ENCODE results near the gene CSK.
"Not testable (repeated sequence)": the region's sequence is repeated elsewhere in the genome, so short reads cannot be mapped to it uniquely, and the experiment has no call there.

The CSK gene

GRCh38 chr15:74773329-74773728 is 8.6 kb upstream of the CSK start:
- no peak for DNase-seq

DNA sequence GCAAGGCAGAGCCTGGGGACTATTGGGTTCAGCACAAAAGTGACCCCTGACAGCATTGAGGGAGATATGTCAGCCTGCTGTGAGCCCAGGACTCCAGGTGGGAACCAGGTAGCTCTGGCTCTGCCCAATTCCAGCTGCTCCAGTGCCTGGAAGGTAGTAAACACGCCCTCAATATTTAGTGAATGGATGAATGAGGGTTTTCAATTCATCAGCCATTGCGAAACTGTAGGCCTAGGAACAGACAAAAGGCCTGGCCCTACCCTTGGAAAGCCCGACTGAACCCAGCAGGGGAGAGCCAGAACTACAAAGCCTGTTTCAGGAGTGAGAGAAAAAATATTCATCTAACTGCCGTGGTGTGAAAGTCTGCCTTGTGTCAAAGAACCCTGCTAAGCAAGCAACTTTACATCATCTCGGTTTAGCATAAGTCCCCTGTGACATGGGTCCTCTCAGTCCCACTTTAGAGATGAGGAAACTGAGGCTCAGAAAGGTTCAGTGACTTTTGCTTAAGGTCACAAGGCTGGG is 8.1 kb upstream of the CSK start:
- DNase-seq, result no peak

DNA sequence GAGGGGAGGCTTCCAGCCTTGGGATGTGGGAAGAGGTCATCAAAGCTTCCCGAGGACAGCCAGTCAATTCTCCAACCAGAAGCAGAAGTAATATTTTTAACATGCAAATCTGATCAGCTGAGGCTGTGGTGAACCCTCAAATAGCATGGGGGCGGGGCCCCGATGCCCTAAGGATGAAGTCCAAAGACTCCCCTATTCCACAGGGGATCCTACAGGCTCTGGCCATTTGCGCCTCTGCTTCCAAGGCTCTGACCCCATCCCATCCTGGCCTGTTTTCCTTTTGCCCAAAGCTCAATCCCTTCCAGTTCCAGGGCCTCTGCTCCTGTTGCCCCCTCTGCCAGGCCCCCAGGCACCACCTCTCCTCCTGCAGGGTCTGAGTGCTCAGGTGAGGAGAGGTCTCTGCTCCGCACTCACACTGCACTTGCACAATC is 6.7 kb upstream of the CSK start:
- no peak for DNase-seq

- DNase-seq, result no peak
These were observed 6.0 kb upstream of the CSK start for GRCh38 chr15:74775894-74776293.

DNA sequence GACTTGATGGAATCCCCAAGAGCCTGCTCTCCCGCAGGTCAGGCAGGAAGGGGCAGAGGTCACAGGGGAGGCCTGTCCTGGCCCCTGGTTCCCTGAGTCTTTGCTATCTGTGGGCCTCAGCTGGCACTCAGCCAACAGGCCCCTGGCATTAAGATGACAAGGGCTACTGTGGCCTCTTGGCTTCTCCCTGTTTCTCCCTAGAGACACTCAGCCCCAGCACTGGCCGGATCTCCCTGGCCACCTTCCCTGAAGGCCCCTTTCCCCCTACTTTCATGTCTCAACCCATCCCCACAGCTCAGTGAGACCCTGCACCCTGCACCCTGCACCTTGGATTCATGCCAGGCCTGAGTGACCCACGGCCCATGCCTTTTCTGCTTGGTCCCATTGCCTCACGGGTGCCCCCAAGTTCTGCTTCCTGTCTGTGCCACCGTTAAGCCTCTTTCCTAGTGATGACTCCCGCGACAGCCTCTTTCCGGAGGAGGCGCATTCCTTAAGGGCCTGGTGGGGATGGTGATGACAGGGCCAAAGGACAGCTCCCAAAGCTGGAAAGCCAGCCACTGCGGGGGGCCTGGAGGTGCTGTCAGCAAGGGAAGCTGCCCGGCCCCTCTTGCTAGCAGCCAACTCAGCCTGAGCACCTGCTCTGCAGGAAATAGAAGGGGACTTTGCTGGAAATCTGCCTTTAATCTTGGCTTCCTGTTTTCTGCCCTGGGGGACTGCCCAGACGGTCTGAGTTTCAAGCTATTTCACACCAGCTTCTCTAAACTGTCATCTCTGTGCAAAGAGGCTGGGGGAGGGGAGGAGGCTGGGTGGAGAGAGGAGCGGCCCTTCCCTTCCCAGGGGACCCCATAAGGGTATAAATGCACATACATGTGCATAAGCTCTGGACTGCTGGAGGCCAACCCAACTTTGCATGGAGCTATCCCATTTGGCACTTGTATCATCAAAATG is 4.8 kb upstream of the CSK start:
- DNase-seq, result peak; percentile 61

DNA sequence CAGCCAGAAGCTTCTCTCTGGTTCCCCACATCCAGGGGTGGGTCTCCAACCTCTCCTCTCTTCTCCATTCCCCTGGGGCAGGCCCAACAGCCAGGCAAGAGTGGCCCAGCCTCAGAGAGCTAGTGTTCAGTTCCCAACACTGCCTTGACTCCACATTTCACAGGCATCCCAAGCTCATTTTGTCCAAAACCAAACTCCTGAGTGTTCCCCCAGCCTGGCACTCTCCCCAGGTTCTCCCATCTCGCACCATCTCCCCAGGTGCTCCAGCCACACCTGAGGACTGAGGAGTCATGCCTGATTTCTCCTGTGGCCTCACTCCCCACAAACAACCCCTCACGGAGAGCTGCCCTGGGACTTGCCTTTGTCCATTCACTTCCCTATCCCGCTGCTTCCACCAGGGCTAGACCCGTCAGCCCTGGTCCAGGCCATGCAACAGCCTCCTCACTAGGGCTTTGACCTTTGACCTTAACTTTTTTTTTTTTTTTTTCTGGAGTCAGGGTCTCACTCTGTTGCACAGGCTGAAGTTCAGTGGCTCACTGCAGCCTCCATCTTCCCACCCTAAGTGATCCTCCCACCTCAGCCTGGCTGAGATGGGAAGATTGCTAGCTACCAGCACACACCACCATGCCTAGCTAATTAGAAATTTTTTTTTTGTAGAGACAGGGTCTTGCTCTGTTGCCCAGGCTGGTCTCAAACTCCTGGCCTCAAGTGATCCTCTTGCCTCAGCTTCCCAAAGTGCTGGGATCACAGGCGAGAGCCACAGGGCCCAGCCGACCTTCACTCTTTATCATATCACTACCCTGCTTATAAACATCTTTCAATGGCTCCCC is 3.9 kb upstream of the CSK start:
- DNase-seq, result no peak

- DNase-seq, result no peak
These were observed 3.3 kb upstream of the CSK start for GRCh38 chr15:74778599-74778970.

- DNase-seq, result no peak
These were observed 2.7 kb upstream of the CSK start for GRCh38 chr15:74779162-74779648.

GRCh38 chr15:74780523-74781430 is 1.1 kb upstream of the CSK start:
- DNase-seq, result peak; percentile 58

GRCh38 chr15:74782259-74783071 is 585 bp downstream of the CSK start:
- DNase-seq, result peak; percentile 59

DNA sequence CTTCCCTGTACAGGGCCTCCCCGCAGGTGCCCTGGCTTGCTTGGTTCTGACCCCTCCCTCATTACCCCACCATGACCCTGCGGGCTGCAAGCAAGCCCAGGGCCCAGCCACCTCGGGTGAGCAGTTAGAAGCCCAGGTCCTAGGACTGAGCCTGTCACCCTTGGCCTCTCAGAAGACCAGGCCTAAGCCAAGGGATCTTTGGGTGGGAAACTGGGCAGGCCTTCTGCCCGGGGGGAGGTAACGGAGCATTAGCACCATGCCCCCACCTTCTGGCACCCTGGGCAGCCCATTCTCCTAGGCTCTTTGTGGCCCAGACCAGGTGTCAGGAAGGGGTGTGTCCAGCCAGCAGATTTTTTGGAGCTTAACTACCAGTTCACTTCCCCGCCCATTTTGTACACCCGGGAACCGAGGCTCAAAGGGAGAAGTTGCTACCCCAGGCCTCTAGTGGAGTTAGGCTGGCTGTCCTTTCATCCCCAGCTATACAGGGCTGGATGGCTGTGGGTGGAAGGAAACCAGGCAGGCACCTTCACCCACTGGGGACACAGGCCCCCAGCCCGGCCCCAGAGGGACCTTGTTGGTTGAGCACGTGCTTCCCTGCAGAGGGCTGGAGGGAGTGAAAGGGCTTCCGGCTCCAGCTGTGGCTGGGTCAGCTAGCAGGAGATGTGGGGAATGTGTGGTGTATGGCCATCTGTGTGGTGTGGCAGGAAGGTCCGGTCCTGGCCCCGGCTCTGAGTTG is 1.4 kb downstream of the CSK start:
- no peak for DNase-seq

- no peak for DNase-seq
These were observed 1.9 kb downstream of the CSK start for GRCh38 chr15:74783808-74784175.

DNA sequence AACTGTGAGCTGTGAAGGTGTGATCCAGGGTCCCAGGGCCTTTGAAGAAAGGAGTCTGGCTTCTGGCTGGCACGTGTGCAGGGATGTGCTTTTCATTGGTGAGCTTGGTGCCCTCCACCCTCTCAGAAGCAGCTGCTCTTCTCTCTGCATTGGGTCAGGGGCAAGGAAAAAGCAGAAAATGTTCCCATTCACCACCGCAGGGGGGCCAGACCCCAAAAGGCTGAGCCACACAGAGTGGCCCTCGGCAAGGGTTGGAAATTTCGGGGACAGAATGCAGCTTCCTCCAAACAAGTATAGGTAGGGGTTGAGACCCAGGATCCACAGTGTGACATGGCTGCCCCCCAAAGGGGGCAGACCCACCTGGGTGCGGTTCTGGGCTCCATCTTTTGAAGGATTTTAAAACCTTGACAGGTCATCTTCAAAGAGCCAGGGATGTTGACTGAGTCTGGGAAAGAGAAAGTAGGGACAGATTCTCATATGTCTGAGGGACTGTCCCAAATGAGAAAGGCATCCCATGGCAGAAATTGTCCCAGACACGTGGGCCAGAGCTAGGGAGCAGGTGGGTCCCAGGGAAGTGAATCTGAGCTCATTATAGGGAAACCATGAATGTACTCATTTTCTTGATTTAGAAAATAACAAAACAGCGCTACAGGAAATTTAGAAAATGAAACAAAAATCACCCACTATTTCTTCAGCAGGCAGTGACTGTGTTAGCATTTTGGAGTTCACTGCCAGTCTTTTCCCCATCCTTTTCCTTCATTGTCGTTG is 2.7 kb downstream of the CSK start:
- no peak for DNase-seq

DNA sequence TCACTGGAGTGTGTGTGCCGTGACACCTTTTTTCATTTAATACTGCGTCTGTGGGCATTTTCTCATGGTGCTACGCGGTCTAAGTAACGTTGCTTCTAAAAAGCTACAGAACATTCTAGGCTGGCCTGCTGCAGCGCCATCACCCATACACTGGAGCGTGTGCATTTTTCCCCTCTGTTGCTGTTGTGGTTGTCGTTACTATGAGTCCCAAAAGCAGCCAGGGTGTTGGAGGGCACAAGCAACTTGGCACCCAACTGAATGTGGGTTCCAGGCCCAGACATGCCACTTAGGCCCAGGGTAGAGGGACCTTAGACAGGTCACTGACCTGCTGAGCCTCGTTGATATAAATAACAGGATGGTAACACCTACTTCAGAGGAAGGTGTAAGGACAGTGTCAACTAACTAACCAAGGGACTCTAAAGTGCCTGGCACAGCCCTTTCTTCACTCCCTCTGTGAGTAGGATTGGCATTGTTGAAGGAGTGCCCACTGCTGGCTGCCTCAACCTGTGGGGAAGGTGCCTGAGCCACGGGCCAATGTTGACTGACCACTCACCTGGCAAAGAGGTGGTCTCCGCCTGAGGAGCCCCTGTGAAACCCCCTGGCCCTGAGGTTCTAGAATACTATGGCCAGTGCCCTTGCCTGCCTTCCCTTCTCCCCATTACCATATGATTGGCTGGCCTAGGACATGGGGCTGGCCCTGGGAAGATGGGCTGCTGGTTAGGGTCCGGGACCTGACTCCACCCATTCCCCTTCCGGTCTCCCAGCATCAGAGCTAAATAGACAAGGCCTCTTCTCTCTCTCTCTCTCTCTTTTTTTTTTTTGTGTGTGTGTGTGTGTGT is 3.5 kb downstream of the CSK start:
- no peak for DNase-seq

DNA sequence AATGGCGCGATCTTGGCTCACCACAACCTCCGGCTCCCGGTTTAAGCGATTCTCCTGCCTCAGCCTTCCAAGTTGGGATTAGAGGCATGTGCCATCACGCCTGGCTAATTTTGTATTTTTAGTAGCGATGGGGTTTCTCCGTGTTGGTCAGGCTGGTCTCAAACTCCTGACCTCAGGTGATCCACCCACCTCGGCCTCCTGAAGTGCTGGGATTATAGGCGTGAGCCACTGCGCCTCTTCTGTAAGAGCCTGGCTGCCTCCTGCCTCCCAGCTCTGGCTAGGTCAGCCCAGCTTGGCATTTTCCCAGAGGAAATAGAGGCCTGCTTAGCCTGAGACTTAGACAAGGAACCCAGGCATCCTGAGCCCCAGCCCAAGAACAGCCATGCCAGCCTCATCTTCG is 4.2 kb downstream of the CSK start:
- DNase-seq, result not testable (repeated sequence)

- no peak for DNase-seq
These were observed 4.8 kb downstream of the CSK start for GRCh38 chr15:74786551-74787165.

DNA sequence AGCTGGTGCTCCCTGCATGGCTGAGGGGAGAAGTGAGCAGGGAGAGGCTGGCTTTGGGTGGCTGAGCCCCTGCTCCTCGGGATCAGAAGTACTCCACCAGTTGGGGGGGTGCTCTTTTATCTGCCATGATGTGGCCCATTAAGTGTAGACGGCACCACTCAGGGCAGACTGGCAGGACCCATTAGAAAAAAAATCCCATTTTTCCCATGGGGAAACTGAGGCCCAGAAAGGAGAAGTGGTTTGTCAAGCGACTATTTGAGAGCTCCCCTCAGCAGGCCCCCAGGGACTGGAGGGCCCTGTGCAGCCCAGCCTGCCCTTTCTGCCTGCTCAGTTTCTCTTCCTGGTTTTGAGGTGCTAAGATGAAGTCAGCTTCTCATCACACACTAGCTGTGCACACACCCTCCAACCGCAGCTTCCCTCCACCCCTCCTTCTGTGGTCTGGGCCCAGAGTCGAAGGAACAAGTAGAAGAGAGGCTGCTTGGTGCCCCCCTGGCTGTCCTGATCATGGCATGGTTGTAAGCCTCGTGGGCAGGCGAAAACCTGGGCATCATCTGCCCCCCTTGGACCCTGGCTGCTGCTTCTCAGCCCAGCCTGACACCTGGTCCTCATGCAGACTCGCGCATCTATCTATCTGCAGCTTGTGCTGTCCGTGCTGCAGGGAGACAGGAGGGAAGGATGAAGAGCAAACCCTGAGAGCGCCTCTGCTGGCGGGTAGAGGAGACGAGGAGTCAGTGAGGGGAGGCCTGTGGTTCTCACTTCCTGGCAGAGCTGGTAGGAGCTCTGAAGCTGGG is 5.6 kb downstream of the CSK start:
- DNase-seq, result peak; percentile 93
